Neural cell (in vitro differentiated cells): ENCODE data around the gene DUSP22.

Experiments used
- POLR2AphosphoS5 ChIP-seq: IDR thresholded peaks from 2 replicates; pipeline ENCODE4 v1.6.1; 2012
- RAD21 ChIP-seq: fragments of 450-650 bp; conservative IDR thresholded peaks from 2 replicates; pipeline ENCODE4 v1.6.1; 2014; ENCODE audit warnings: antibody characterized with exemption, mild to moderate bottlenecking, moderate library complexity
- REST ChIP-seq: IDR thresholded peaks from 2 replicates; pipeline ENCODE4 v1.6.1; 2012; ENCODE audit warnings: borderline replicate concordance

GRCh38 chr6:273551-274058 lies 18.7 kb upstream of the DUSP22 start:
- TF ChIP-seq POLR2AphosphoS5 = no peak
- no peak for TF ChIP-seq RAD21
- no peak for TF ChIP-seq REST
